Progenitor cell of endocrine pancreas (in vitro differentiated cells): ENCODE results near the gene EHD2. TPM values are rescaled to one million over a fixed set of nuclear protein-coding genes. Genes with fewer than 3 reads are reported as not detected.

Experiments used
- DNase-seq: peaks from one replicate; pipeline ENCODE4 v3.0.0; 2021; ENCODE audit warnings: low spot score; ENCODE audit not compliant: unreplicated experiment
- H3K27ac Mint-ChIP-seq: 2 replicates; pipeline ENCODE4 v1.8.0; 2021; ENCODE audit warnings: mild to moderate bottlenecking, moderate library complexity, mixed read lengths
- H3K27me3 Mint-ChIP-seq: 2 replicates; pipeline ENCODE4 v1.8.0; 2021; ENCODE audit warnings: mixed read lengths
- H3K36me3 Mint-ChIP-seq: 2 replicates; pipeline ENCODE4 v1.8.0; 2022; ENCODE audit warnings: mixed read lengths; ENCODE audit not compliant: insufficient read depth
- H3K4me1 Mint-ChIP-seq: 2 replicates; pipeline ENCODE4 v1.8.0; 2021; ENCODE audit warnings: low read depth, mixed read lengths
- H3K4me3 Mint-ChIP-seq: 2 replicates; pipeline ENCODE4 v1.8.0; 2021; ENCODE audit warnings: low read depth, mild to moderate bottlenecking, moderate library complexity, mixed read lengths
- H3K9me3 Mint-ChIP-seq: 2 replicates; pipeline ENCODE4 v1.8.0; 2021; ENCODE audit warnings: low read depth, mixed read lengths
- total RNA-seq: library from RNA; stranded (reverse); gene quantifications from 2 replicates; pipeline ENCODE4 v1.2.1, GENCODE V29; 2021
- TF ChIP-seq, protein P1 (sequence below): fragments of 200-600 bp; sonication (generic); IDR thresholded peaks from one replicate; pipeline ENCODE4 v1.5.0; 2021; ENCODE audit warnings: antibody characterized with exemption, mild to moderate bottlenecking; ENCODE audit not compliant: unreplicated experiment

Gene EHD2
- total RNA-seq, 1 donor from 2014 or later: 0.41 TPM

DNA sequence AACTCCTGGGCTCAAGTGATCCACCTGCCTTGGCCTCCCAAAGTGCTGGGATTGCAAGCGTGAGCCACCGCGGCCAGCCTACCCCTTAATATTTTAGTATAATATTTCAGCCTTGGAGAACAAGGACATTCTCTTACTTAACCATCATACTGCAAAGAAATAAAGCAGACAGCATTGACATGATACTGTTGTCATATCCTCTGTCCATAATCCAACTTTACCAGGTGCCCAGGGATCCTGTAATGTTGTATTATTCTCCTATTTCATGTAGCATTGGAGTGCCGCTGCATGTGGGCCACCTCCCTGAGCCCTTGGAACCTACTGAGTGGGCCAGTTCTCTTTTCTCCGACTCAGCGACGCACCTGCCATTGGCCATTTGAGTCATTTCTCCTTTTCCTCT is 21.4 kb upstream of the EHD2 start:
- Mint-ChIP-seq H3K4me3 (no peak overlapping the region), H3K27ac (no peak overlapping the region), H3K9me3 (no peaks in the 10 kb centered on the region), H3K27me3 (no peaks in the 10 kb centered on the region), H3K36me3 (peaks cover 15% of the 10 kb centered on the region), H3K4me1 (no peaks in the 10 kb centered on the region)
- TF ChIP-seq, protein P1, sequence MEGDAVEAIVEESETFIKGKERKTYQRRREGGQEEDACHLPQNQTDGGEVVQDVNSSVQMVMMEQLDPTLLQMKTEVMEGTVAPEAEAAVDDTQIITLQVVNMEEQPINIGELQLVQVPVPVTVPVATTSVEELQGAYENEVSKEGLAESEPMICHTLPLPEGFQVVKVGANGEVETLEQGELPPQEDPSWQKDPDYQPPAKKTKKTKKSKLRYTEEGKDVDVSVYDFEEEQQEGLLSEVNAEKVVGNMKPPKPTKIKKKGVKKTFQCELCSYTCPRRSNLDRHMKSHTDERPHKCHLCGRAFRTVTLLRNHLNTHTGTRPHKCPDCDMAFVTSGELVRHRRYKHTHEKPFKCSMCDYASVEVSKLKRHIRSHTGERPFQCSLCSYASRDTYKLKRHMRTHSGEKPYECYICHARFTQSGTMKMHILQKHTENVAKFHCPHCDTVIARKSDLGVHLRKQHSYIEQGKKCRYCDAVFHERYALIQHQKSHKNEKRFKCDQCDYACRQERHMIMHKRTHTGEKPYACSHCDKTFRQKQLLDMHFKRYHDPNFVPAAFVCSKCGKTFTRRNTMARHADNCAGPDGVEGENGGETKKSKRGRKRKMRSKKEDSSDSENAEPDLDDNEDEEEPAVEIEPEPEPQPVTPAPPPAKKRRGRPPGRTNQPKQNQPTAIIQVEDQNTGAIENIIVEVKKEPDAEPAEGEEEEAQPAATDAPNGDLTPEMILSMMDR: no peak
- DNase-seq: no peak

DNA sequence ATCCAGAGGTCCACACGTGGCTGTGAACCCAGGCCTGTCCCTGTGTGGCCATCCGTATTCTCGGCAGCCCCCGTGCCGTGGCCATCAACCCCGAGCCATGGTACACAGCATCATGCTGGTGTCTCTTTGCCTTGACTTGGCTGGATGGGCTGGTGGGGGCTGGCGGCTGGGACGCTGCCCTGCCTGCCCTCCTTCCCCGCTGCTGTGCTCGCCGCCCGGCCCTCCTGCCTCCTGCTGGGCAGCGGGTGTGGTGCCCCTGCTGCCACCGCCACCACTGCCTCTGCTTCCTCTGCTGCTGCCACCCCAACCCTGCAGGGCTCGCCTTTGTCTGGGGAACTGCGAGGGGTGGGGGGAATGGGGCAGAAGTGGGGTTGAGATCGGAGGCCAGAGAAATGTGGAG is 19.7 kb upstream of the EHD2 start:
- no peaks in the 10 kb centered on the region for H3K4me1 Mint-ChIP-seq
- no peaks in the 10 kb centered on the region for H3K27me3 Mint-ChIP-seq
- TF ChIP-seq, protein P1: no peak
- no peaks in the 10 kb centered on the region for H3K9me3 Mint-ChIP-seq
- no peak overlapping the region for H3K27ac Mint-ChIP-seq
- no peak overlapping the region for H3K4me3 Mint-ChIP-seq
- no peak for DNase-seq
- peaks cover 13% of the 10 kb centered on the region for H3K36me3 Mint-ChIP-seq

DNA sequence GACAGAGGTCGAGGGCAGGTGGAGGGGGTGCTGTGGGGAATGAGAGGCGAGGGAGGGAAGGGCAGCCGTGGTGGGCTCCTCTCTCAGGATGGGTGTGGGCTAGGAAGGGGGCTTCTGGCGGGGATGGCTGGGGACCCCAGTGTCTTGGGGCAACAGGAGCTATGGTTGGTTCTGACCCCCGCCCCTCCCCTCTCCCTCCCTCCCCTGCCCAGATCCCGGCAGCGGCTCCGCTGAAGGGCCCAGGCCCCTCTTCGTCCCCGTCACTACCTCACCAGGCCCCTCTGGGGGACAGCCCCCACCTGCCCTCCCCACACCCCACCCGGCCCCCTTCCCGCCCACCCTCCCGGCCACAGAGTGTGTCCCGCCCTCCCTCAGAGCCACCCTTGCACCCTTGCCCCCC is 19.3 kb upstream of the EHD2 start:
- Mint-ChIP-seq H3K4me3 (no peak overlapping the region), H3K9me3 (no peaks in the 10 kb centered on the region), H3K36me3 (peaks cover 13% of the 10 kb centered on the region), H3K27ac (no peak overlapping the region), H3K27me3 (no peaks in the 10 kb centered on the region), H3K4me1 (no peaks in the 10 kb centered on the region)
- no peak for DNase-seq
- TF ChIP-seq, protein P1: no peak

DNA sequence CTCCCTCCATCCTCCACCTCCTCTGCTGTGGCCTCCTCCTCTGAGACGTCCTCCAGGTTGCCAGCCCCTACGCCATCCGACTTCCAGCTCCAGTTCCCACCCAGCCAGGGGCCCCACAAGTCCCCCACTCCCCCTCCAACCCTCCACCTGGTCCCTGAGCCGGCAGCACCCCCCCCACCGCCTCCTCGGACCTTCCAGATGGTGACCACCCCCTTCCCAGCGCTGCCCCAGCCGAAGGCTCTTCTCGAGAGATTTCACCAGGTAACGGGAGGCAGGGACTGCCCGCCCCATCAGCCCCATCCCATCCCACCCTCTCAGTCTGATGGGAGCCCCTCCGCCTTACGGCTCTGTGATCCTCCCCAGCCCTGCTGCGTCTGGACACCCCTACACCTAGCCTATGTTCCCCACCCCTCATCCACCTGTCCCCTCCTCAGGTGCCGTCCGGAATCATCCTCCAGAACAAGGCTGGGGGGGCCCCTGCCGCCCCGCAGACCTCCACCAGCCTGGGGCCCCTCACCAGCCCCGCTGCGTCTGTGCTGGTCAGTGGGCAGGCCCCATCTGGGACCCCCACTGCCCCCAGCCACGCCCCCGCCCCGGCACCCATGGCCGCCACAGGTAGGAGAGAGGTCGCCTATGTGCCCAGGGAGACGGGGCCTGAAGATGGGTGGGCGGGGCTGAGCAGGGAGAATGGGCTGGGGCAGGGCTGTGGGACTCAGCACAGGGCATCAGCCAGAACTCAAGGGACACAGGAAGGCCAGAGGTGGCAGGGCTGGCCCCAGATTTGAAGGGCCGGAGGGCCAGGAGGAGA is 18.6 kb upstream of the EHD2 start:
- Mint-ChIP-seq H3K27me3 (no peaks in the 10 kb centered on the region), H3K27ac (no peak overlapping the region), H3K9me3 (no peaks in the 10 kb centered on the region), H3K4me3 (no peak overlapping the region), H3K4me1 (no peaks in the 10 kb centered on the region), H3K36me3 (peaks cover 13% of the 10 kb centered on the region)
- TF ChIP-seq, protein P1: no peak
- DNase-seq: no peak

DNA sequence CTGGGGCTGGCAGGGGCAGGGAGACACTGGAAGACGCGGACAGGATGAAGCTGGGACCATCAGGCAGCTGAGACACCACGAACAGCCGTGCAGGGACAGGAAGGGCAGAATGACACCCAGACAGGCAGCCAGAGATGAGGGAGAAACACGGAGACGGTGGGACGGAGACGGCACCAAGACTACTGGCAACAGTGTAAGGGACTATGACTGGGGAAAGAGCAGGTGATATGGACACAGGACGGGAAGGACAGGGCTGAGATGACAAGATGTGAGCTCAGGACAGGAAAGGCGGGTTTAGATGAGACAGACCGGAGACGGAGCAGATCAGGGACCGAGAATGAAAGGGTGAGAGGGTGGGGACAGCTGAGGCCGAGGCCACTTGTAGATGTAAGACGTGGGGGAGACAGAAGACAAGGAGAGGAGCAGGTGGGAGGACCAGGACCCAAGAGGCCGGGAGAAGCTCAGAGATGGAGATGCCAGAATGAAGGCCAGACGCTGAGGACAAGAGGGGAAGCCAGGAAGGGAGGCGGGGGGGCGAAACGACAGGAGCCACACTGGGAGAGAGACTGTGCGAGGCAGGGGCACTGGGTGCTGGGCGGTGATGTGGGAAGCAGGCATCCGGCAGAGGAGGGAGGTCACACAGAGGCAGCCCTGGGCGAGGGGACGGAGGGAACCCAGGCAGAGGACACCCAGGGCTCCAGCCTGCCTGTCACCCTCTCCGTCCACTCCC is 17.5 kb upstream of the EHD2 start:
- H3K4me3 Mint-ChIP-seq: no peak overlapping the region
- no peaks in the 10 kb centered on the region for H3K4me1 Mint-ChIP-seq
- peak overlapping the region; percentile 92 for H3K27ac Mint-ChIP-seq
- H3K27me3 Mint-ChIP-seq: no peaks in the 10 kb centered on the region
- no peak for DNase-seq
- H3K36me3 Mint-ChIP-seq: peaks cover 14% of the 10 kb centered on the region
- no peaks in the 10 kb centered on the region for H3K9me3 Mint-ChIP-seq
- TF ChIP-seq, protein P1: no peak
